HG02610 (cell line): ENCODE results near the gene ZNF341.

ENCODE experiments used
- ATAC-seq: cut with Tn5 transposase; IDR thresholded peaks from one replicate; pipeline ENCODE4 v1.9.1; 2021; ENCODE audit warnings: mild to moderate bottlenecking, moderate library complexity; ENCODE audit not compliant: unreplicated experiment

ZNF341 gene

GRCh38 chr20:33765592-33765991 is 33.8 kb downstream of the ZNF341 start:
- no peak for ATAC-seq

DNA sequence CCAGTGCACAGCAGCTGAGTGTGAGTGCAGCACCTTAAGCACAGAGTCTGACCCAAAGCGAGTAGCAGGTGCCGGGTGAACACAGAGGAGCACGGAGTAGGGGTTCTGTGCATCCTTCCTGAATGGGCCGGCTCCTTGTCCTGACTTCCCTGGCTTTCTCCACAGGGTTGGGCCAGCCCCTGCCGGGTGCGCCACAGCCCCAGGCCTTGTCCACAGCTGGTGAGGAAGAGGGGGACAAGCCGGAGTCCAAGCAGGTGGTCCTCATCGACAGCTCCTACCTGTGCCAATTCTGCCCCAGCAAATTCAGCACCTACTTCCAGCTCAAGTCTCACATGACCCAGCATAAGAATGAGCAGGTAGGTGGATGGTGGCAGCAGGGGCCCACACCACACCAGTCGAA is 34.9 kb downstream of the ZNF341 start:
- ATAC-seq, result no peak

DNA sequence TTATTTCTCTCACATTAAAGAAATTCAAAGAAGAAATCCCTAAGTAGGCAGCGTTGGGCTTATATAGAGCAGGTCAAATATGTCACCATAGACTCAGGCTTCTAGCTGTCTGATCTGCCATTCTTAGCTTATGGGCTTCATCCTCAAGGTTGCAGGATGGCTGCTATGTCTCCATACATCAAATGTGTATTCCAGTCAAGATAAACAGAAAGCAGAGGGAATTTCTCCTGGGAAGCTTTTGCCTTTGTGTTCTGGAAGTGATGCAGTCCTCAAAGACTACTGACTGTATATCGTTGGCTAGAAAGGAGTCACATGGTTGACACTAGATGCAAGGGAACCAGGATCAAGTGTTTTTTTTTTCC is 36.0 kb downstream of the ZNF341 start:
- ATAC-seq, result no peak

DNA sequence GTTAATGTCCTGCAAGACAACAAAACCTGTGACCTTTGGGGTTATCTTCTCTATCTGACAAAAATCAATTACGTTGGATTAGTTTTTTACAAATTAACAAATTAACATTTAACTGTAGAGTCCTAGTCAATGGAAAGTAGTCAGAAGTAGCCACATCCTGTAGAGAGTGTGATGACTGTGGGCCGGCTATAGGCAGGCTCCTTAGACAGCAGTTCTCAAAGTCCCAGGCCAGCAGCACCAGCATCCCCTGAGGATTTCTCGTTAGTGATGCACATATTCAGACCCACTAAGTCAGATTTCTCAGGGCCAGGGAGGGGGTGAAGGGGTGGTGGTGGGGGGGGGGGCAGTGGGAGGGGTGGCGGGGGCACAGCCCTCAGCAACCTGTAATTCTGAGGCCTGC is 37.2 kb downstream of the ZNF341 start:
- ATAC-seq, result no peak

DNA sequence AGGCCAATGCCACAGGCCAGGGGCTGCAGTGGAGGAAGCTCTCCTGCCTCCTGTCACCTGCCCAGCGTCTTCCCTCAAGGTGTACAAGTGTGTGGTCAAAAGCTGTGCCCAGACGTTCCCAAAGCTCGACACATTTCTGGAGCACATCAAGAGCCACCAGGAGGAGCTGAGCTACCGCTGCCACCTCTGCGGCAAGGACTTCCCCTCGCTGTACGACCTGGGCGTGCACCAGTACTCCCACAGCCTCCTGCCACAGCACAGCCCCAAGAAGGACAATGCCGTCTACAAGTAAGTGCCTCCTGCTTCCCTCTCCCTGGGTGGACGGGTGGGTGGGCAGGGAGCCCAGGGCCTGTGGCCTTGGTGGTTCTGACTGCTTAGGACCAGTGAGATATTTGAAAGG is 38.2 kb downstream of the ZNF341 start:
- ATAC-seq, result no peak

DNA sequence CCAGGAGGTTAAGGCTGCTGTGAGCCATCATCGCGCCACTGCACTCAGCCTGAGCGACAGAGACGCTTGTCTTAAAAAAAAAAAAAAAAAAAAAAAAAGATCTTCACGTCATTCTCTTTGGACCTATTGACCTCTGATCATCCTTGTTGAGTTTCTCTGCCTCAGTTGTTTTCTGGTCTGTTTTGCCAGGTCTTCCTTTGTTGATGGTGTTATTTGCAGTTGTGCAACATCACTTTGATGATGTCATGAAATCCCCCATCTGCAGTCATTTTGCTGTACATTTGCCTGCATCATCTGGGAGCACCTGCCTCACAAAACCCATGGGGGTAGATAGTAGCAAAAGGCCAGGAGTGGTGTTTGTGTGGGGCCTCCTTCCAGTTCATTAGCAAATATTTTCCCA is 40.1 kb downstream of the ZNF341 start:
- no peak for ATAC-seq

- no peak for ATAC-seq
These were observed 40.6 kb downstream of the ZNF341 start for GRCh38 chr20:33772439-33772838.

- ATAC-seq, result peak; percentile 79
These were observed 41.8 kb downstream of the ZNF341 start for GRCh38 chr20:33773412-33774089.

DNA sequence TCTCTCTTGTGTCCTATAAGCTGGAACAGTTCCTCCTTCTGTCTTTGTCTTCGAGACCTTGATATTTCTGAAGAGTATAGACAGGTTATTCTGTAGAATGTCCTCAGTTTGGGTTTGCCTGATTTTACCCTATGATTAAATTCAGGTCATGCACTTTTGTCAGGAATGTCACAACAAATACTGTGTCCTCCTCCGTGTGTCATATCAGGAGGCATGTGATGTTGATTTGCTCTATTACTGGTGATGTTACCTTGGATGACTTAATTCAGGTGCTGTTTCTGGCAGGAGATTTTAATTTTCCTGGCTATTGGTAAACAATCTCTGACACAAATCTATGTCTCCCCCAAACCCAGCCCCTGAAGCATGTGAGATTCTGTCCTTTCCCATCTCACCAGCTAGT is 46.0 kb downstream of the ZNF341 start:
- ATAC-seq, result no peak

DNA sequence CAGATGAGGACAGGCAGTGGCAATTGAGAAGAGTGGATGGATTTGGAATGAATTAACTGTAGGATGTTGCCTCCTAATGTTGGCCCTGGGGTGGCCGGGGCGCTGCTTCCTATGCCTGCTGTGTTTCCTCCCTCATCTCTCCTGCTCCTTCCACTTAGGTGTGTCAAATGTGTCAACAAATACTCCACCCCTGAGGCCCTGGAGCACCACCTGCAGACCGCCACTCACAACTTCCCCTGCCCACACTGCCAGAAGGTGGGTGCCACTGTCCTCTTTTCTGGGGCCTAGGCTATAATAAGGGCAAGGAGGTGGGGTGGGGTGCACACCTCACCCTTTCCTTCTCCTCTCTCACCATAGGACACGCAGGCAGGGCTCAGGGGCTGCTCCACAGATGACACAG is 49.3 kb downstream of the ZNF341 start:
- ATAC-seq, result no peak

DNA sequence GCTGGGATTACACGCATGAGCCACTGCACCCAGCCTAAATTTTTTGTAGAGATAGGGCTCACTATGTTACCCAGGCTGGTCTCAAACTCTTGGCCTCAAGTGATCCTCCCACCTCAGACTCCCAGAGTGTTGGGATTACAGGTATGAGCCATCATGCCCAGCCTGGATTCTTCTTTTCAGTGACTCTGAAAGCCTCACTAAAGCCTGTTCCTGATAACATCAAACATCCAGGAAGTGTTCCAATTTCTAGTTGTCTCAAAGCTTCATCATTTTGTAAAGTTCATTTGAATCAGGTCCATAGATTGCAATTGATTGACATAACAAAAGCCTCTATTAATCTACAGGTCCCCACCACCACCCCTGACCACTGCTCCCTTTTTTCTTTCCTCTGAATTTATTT is 50.1 kb downstream of the ZNF341 start:
- no peak for ATAC-seq

DNA sequence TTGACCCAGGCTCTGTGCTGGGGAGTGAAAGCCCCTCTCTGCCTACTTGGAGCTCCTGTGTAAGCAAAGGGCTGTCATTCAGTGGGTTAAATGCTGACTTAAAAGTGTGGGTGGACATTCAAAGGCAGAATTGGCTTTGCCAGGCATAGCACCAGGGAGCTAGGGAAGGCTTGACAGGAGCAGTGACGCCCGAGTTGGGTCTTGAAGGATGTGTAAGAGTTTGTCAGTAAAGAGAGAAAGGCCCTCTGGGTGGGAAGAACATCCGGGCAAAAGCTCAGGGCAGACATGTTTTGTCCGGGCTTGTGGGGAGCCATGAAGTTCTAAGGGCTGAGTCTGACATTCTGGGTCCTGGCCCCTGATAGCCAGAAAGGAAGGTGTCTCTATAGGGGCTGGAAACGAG is 51.5 kb downstream of the ZNF341 start:
- no peak for ATAC-seq

DNA sequence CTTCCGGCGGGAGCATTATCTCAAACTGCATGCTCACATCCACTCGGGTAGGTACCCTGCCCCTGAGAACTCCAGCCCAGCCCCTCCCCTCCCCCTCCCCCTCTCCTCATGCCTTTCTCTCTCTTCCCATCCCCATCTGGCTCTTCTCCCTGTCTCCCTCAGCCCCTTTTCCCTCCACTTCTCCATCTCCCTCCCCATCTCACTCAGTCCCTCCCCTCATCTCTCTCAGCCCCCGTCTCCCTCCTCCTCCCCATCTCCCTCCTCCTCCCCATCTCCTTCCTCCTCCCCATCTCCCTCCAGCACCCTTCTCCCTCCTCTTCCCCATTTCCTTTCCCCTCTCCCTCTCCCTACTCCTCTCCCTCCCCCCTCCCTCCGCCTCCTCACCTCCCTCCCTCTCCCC is 52.0 kb downstream of the ZNF341 start:
- no peak for ATAC-seq

- ATAC-seq, result no peak
These were observed 52.4 kb downstream of the ZNF341 start for GRCh38 chr20:33784225-33784624.

GRCh38 chr20:33785503-33785902 is 53.7 kb downstream of the ZNF341 start:
- ATAC-seq, result no peak

GRCh38 chr20:33787253-33787891 is 55.6 kb downstream of the ZNF341 start:
- no peak for ATAC-seq

DNA sequence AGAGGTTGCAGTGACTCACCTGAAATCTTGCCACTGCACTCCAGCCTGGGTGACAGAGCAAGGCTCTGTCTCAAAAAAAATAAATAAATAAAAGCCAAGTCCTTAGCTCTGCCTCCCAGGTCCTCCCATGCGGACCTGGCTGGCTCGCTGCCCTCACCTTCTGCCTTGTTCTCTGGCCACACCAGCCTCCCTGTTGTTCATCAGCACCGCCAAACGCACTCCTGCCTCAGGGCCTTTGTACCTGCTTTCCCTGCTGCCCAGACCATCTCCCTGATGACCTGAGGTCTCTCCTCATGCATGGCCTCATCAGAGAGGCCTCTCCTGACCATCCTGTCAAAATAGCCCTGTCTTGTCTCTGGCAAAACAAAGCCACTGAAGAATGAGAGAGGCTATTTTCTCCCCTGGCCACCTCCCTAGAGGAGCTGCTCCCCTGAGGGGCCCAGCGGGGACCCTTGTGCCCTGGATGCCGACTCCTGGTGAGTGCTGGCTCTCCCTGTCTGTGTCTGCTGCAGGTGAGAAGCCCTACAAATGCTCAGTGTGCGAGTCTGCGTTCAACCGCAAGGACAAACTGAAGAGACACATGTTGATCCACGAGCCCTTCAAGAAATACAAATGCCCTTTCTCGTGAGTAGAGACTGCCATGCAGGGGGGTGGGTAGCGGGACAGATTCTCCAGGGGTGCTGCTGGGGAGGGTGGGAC is 56.7 kb downstream of the ZNF341 start:
- ATAC-seq, result no peak

DNA sequence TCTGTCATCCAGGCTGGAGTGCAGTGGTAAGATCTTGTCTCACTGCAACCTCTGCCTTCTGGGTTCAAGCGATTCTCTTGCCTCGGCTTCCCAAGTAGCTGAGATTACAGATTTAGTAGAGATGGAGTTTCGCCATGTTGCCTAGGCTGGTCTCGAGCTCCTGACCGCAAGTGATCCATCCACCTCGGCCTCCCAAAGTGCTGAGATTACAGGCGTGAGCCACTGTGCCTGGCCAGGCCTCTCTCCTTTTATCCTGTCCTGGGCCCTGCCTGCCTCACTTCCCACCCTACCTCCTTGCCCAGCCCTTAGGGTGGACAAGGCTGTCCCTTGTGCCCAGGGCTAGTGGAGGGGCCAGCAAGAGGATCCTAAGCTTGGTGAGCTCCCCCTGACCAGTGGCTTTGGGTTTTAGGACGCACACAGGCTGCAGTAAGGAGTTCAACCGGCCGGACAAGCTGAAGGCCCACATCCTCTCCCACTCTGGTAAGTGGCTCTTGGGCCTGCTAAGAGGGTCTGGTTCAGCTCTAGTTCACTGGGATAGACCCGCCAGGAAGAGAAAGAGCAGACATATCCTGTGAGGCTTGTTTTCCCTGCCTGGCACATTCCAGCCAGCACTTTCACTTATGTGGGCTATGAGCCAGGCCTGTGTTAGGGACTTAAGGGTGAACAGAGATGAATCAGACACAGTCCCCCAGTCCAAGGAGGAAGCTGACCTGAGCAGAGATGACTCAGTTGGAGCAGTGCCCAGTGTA is 57.5 kb downstream of the ZNF341 start:
- ATAC-seq, result no peak

- no peak for ATAC-seq
These were observed 58.0 kb downstream of the ZNF341 start for GRCh38 chr20:33789858-33790182.

- ATAC-seq, result no peak
These were observed 58.8 kb downstream of the ZNF341 start for GRCh38 chr20:33790566-33790965.

- ATAC-seq, result no peak
These were observed 59.2 kb downstream of the ZNF341 start for GRCh38 chr20:33791021-33791420.

DNA sequence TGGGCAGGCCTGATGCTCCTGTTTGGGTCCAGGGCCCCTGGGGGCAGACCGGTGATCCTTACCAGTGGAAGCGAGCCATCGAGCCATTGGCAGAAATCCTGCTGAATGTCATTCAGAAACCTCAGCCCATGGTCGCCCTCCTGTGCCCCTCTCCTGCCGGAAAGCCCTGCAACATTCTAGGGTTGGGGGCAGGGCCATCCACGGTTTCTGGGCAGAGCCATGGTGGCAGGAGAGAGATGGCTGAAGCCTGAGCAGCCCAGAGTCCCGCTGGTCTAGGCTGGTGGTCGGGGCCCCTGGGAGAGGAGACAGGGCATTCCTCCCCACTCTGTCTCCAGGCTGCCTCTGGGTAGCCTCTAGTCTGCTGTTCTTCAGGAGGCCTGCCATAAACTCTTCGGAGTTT is 59.7 kb downstream of the ZNF341 start:
- ATAC-seq, result no peak
